K562 (cell line): ENCODE measurements around the gene PIM3. TPM values are rescaled to one million over a fixed set of nuclear protein-coding genes. Genes with fewer than 3 reads are reported as not detected.

Source experiments
- ATF7 ChIP-seq: fragments of 450-650 bp; IDR thresholded peaks from 2 replicates; pipeline ENCODE4 v1.7.1; 2014; ENCODE audit warnings: mild to moderate bottlenecking, moderate library complexity
- BACH1 ChIP-seq: fragments of 200-800 bp; sonication (Bioruptor generic); IDR thresholded peaks from 2 replicates; pipeline ENCODE4 v1.6.1; 2016; ENCODE audit warnings: missing genetic modification characterization, missing compliant biosample characterization
- DPF2 ChIP-seq: fragments of 450-650 bp; IDR thresholded peaks from 2 replicates; pipeline ENCODE4 v1.6.1; 2016
- FOXJ2 ChIP-seq: fragments of 200-800 bp; sonication (Bioruptor generic); IDR thresholded peaks from 2 replicates; pipeline ENCODE4 v1.6.1; 2016; ENCODE audit warnings: missing genetic modification characterization, missing compliant biosample characterization
- HLTF ChIP-seq: fragments of 450-650 bp; IDR thresholded peaks from 2 replicates; pipeline ENCODE4 v1.6.1; 2016
- MAFF ChIP-seq: IDR thresholded peaks from 2 replicates; pipeline ENCODE4 v1.6.1; 2012; ENCODE audit warnings: low read length, improper control_type of control experiment
- MBD2 ChIP-seq: sonication (generic); IDR thresholded peaks from 2 replicates; pipeline ENCODE4 v1.6.1; 2016; ENCODE audit warnings: low read depth, borderline replicate concordance
- NCOA1 ChIP-seq: fragments of 450-650 bp; IDR thresholded peaks from 2 replicates; pipeline ENCODE4 v1.6.1; 2016; ENCODE audit warnings: low read depth
- POLR2AphosphoS5 ChIP-seq: IDR thresholded peaks from 2 replicates; pipeline ENCODE4 v1.6.1; 2011; ENCODE audit warnings: mild to moderate bottlenecking, low read depth, low read length, moderate library complexity; ENCODE audit not compliant: control insufficient read depth, insufficient read depth
- SMARCC2 ChIP-seq: fragments of 450-650 bp; IDR thresholded peaks from 2 replicates; pipeline ENCODE4 v1.6.1; 2017; ENCODE audit warnings: antibody characterized with exemption, moderate library complexity, mild to moderate bottlenecking, low read depth
- SOX6 ChIP-seq: fragments of 450-650 bp; IDR thresholded peaks from 2 replicates; pipeline ENCODE4 v1.6.1; 2014; ENCODE audit warnings: mild to moderate bottlenecking
- TFAM ChIP-seq: fragments of 250-450 bp; sonication (Bioruptor Pico); conservative IDR thresholded peaks from 2 replicates; pipeline ENCODE4 v1.5.0; 2021; ENCODE audit warnings: mild to moderate bottlenecking, moderate library complexity
- ZFX ChIP-seq: sonication (generic); formaldehyde crosslinking; IDR thresholded peaks from 2 replicates; pipeline ENCODE4 v1.8.0; 2022; ENCODE audit warnings: mild to moderate bottlenecking, missing genetic modification reagents, moderate library complexity
- polyA plus RNA-seq, 8 experiments: library from polyadenylated mRNA; depleted of rRNA in 4 of 8; stranded (reverse) in 5 of 8; unstranded in 3 of 8; fragments of >200 nt; fragmentation: Nextera tagmentation in 2 of 8; fragmentation: Illumina TruSeq in 1 of 8; extraction: Ambion mirVana in 2 of 8; extraction: Trizol in 1 of 8; gene quantifications; 2 replicates each; pipeline versions ENCODE4 v1.2.1 to v1.2.3, GENCODE V29; 2011 to 2014; ENCODE audit warnings: inconsistent platforms in 1 of 8, missing spikeins in 1 of 8
- total RNA-seq, 7 experiments: library from RNA; depleted of rRNA in 6 of 7; stranded (reverse); fragments of >200 nt in 6 of 7; fragmentation: Illumina TruSeq in 2 of 7; extraction: Trizol in 2 of 7; gene quantifications; 2 replicates each; pipeline versions ENCODE4 v1.2.1 to v1.2.3, GENCODE V29; 2011 to 2021; ENCODE audit warnings: low replicate concordance in 1 of 7
- TF ChIP-seq, protein P1 (sequence below), 2 experiments: fragments of 200-800 bp in 1 of 2; sonication (Bioruptor generic) in 1 of 2; sonication (generic) in 1 of 2; formaldehyde crosslinking in 1 of 2; IDR thresholded peaks in 1 of 2; conservative IDR thresholded peaks in 1 of 2; 2 replicates each; pipeline versions ENCODE4 v1.5.0 to v1.6.1; 2016 to 2020; ENCODE audit warnings: missing compliant biosample characterization in 1 of 2, missing genetic modification characterization in 1 of 2, missing genetic modification reagents in 1 of 2
- TF ChIP-seq, protein P2 (sequence below): fragments of 250-450 bp; sonication (Bioruptor Pico); IDR thresholded peaks from 2 replicates; pipeline ENCODE4 v1.4.0; 2020
- TF ChIP-seq, protein P3 (sequence below), 2 experiments: fragments of 450-650 bp in 1 of 2; sonication (generic) in 1 of 2; formaldehyde crosslinking in 1 of 2; IDR thresholded peaks in 1 of 2; conservative IDR thresholded peaks in 1 of 2; 2 replicates each; pipeline versions ENCODE4 v1.6.1 to v1.8.1; 2016 to 2023; ENCODE audit warnings: mild to moderate bottlenecking in 2 of 2, moderate library complexity in 2 of 2, inconsistent platforms in 1 of 2, missing genetic modification reagents in 1 of 2

PIM3 gene
- total and polyA plus RNA-seq, 9 of the 15 experiments (the other 6 are each of a cell fraction or from before 2014, with no cell fraction given) = 0.24 to 40.5 (median 5.3) TPM

DNA sequence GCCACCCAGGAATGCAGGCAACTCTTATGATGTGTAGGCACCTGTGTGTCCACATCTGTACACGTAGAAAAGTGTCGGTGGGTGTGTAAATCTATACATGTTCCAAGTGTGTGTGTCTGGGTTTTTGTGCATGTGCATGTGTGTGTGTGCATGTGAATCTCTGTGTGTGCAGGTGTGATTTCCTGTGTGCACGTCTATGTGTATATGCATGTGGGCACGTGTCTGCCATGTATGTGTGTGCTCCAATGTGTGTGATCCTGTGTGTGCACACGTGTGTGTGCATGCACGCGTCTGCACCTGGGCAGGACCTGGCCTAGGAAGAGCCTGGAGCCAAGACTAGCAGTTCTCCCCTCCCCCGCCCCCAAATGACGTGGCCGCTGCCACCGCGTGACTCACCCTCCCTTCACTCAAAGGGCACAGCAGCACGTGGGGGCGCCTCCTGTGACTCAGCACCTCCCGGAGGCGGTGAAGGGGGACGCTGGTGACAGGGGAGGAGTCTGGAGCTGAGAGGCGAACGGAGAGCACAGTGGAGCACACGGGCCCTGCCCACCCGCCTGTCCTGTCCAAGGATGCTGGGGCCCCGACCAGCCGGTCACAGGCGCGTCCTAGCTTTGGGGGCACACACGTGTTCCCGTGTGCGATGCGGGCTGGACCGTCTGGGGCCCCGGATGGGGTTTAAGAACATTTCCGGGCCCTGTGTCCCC lies 10.1 kb downstream of the PIM3 start (continued):
- TF ChIP-seq, protein P1, sequence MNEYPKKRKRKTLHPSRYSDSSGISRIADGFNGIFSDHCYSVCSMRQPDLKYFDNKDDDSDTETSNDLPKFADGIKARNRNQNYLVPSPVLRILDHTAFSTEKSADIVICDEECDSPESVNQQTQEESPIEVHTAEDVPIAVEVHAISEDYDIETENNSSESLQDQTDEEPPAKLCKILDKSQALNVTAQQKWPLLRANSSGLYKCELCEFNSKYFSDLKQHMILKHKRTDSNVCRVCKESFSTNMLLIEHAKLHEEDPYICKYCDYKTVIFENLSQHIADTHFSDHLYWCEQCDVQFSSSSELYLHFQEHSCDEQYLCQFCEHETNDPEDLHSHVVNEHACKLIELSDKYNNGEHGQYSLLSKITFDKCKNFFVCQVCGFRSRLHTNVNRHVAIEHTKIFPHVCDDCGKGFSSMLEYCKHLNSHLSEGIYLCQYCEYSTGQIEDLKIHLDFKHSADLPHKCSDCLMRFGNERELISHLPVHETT (CRISPR knock-in tag; conservative IDR thresholded peaks at IDR 0.05 in 1 of 2, IDR thresholded peaks at IDR 0.05 in 1 of 2) = peak in 1 of 2 experiments; percentile 45; a peak in 1 of 4 replicates
- TF ChIP-seq SMARCC2 = 0 out of 2 replicates have a peak, but pooled peaks have one; percentile 43
- TF ChIP-seq, protein P2, sequence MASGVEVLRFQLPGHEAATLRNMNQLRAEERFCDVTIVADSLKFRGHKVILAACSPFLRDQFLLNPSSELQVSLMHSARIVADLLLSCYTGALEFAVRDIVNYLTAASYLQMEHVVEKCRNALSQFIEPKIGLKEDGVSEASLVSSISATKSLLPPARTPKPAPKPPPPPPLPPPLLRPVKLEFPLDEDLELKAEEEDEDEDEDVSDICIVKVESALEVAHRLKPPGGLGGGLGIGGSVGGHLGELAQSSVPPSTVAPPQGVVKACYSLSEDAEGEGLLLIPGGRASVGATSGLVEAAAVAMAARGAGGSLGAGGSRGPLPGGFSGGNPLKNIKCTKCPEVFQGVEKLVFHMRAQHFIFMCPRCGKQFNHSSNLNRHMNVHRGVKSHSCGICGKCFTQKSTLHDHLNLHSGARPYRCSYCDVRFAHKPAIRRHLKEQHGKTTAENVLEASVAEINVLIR = peak; percentile 61
- TF ChIP-seq ATF7 = peak; percentile 94
- TF ChIP-seq, protein P3, sequence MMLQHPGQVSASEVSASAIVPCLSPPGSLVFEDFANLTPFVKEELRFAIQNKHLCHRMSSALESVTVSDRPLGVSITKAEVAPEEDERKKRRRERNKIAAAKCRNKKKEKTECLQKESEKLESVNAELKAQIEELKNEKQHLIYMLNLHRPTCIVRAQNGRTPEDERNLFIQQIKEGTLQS (IDR thresholded peaks at IDR 0.05) = peak; percentile 99
- TF ChIP-seq, protein P3 (CRISPR knock-in tag; conservative IDR thresholded peaks at IDR 0.05) = peak; percentile 96
- peak; percentile 43; the same call in 1 of the 2 replicates for TF ChIP-seq NCOA1
- 0 out of 2 replicates have a peak, but pooled peaks have one; percentile 59 for TF ChIP-seq MBD2
- no peak for TF ChIP-seq TFAM (CRISPR knock-in tag)
- TF ChIP-seq FOXJ2 (tag) = peak; percentile 74; the same call in 1 of the 2 replicates
- TF ChIP-seq BACH1 (tag) = peak; percentile 90
- peak; percentile 85 for TF ChIP-seq DPF2
- TF ChIP-seq SOX6 = peak; percentile 75
- peak; percentile 48; the same call in 1 of the 2 replicates for TF ChIP-seq POLR2AphosphoS5
- TF ChIP-seq ZFX (CRISPR knock-in tag) = peak; percentile 81
- peak; percentile 49; the same call in 1 of the 2 replicates for TF ChIP-seq MAFF
- TF ChIP-seq HLTF = no peak
